ENCODE data around the gene MLLT3.

MLLT3 gene

DNA sequence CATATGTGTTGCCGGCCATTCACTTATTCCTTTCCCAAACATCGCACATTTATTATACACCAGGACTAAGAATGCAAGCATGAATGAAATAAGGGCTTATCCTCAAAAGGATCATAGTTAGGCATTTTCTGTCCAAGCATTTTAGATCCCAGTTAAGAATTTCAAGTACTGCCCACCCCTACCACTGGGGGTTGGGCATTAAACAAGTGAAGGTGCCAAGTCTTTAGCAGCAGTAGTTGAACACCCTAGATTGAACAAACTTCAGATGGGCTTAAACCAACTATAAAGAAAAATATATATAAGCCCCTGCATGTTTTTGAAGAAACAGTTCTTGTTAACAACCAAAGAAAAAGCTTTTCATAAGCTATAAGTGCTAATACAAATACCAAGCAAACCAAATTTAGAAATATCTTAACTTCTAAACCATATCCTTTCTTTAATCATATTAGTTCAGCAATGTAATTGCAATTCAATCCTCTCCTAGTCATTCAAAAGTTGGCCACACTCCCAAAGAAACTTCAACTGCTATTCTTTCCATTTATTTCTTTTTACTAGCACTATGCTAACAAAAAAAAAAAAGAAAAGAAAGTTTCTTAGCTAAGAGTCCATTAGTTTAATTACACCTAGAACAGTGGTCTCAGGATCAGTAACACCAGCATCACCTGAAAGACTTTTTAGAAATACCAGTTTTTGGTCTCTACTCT lies 149.8 kb downstream of the MLLT3 start:
- Histone ChIP-seq H3K27me3 (ENCODE audit: insufficient read depth, poor library complexity, severe bottlenecking) (no peaks in the 10 kb centered on the region), H3K36me3 (ENCODE audit: low read depth) (no peaks in the 10 kb centered on the region), H3K9me3 (ENCODE audit: severe bottlenecking) (no peaks in the 10 kb centered on the region), H3K4me1 (ENCODE audit: insufficient read depth, poor library complexity, severe bottlenecking) (no peaks in the 10 kb centered on the region), H3K27ac (ENCODE audit: poor library complexity, severe bottlenecking) (no peak overlapping the region), H3K4me3 (ENCODE audit: severe bottlenecking) (no peak overlapping the region)
- no peak for DNase-seq (ENCODE audit: low spot score)
- TF ChIP-seq, protein P1, sequence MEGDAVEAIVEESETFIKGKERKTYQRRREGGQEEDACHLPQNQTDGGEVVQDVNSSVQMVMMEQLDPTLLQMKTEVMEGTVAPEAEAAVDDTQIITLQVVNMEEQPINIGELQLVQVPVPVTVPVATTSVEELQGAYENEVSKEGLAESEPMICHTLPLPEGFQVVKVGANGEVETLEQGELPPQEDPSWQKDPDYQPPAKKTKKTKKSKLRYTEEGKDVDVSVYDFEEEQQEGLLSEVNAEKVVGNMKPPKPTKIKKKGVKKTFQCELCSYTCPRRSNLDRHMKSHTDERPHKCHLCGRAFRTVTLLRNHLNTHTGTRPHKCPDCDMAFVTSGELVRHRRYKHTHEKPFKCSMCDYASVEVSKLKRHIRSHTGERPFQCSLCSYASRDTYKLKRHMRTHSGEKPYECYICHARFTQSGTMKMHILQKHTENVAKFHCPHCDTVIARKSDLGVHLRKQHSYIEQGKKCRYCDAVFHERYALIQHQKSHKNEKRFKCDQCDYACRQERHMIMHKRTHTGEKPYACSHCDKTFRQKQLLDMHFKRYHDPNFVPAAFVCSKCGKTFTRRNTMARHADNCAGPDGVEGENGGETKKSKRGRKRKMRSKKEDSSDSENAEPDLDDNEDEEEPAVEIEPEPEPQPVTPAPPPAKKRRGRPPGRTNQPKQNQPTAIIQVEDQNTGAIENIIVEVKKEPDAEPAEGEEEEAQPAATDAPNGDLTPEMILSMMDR (IDR thresholded peaks at IDR 0.05; ENCODE audit: poor library complexity, severe bottlenecking): no peak
- no peak for ATAC-seq (ENCODE audit: low read depth)

DNA sequence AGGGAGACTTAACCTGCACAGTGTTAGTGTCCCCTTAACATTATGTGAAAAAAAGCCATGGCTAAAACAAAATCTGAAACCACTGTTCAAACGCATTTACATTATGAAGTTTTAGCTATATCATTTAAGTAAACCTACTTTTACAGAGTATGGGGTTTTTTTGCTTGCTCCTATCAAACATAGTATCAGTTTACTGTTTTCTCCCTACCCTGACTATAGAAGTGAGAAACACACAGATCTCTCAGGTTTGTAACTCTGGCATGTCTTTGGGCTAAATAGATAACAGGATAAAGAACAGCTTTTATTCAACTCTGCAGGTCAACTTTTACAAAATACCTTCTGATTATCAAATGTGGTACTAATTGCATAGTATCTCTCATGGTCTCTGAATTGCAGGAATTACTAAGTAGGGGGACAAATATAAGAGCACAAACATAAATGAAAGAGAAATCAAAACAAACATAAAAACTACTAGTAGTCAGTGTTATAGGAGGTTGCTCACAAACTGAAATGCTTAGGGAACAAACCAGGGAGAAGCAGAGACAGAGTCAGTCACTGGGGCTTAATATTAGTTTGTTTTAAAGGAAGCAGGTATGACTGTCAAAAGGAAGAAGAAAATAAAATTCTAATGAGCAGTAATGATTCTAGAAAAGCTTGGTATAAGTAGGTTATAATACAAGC lies 155.8 kb downstream of the MLLT3 start:
- Histone ChIP-seq H3K4me1 (ENCODE audit: insufficient read depth, poor library complexity, severe bottlenecking) (no peaks in the 10 kb centered on the region), H3K27ac (ENCODE audit: poor library complexity, severe bottlenecking) (no peak overlapping the region), H3K4me3 (ENCODE audit: severe bottlenecking) (no peak overlapping the region), H3K27me3 (ENCODE audit: insufficient read depth, poor library complexity, severe bottlenecking) (no peaks in the 10 kb centered on the region), H3K36me3 (ENCODE audit: low read depth) (no peaks in the 10 kb centered on the region), H3K9me3 (ENCODE audit: severe bottlenecking) (no peaks in the 10 kb centered on the region)
- no peak for ATAC-seq (ENCODE audit: low read depth)
- DNase-seq (ENCODE audit: low spot score): no peak
- TF ChIP-seq, protein P1 (IDR thresholded peaks at IDR 0.05; ENCODE audit: poor library complexity, severe bottlenecking): no peak

DNA sequence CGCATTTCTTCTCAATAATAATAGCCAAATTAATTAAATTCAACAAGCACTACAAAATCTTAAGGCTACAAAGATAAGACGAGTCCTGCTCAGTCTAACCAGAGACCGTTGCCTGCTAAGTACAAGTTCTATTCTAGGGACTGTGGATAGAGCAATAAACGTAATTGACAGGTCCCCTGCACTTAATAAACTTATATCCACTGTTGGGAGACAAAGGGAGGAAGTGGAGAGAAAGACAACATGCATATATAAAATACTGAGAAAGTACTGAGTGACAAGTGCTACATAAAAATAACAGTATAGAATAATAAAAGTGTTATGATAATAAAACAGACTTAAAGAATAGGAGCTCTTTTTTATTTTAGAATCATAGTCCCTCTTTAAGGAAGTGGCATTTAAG lies 158.1 kb downstream of the MLLT3 start:
- no peak for ATAC-seq (ENCODE audit: low read depth)
- Histone ChIP-seq H3K9me3 (ENCODE audit: severe bottlenecking) (no peaks in the 10 kb centered on the region), H3K27me3 (ENCODE audit: insufficient read depth, poor library complexity, severe bottlenecking) (no peaks in the 10 kb centered on the region), H3K4me1 (ENCODE audit: insufficient read depth, poor library complexity, severe bottlenecking) (no peaks in the 10 kb centered on the region), H3K36me3 (ENCODE audit: low read depth) (no peaks in the 10 kb centered on the region), H3K4me3 (ENCODE audit: severe bottlenecking) (no peak overlapping the region), H3K27ac (ENCODE audit: poor library complexity, severe bottlenecking) (no peak overlapping the region)
- DNase-seq (ENCODE audit: low spot score): no peak
- TF ChIP-seq, protein P1 (IDR thresholded peaks at IDR 0.05; ENCODE audit: poor library complexity, severe bottlenecking): no peak

DNA sequence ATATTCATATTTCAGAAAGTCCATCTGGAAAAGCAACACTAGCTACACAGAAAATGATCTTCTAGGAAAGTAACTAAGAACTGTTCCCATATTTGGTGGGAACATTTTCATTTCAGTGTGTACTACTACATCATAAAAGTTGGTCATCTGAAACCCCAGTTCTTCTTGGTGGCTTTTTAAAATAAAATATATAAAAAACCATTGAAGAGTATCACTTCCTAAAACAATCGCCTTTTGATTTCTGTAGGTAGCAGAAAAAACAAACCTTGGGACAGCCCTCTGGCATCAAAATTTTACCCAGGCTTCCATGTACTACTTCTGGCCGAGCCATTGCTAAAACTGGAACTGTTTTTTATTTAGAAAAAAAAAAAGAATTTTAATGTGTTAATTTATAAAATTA lies 158.5 kb downstream of the MLLT3 start:
- TF ChIP-seq, protein P1 (IDR thresholded peaks at IDR 0.05; ENCODE audit: poor library complexity, severe bottlenecking): no peak
- H3K9me3 ChIP-seq (ENCODE audit: severe bottlenecking): no peaks in the 10 kb centered on the region
- no peaks in the 10 kb centered on the region for H3K27me3 ChIP-seq (ENCODE audit: insufficient read depth, poor library complexity, severe bottlenecking)
- no peak overlapping the region for H3K4me3 ChIP-seq (ENCODE audit: severe bottlenecking)
- H3K4me1 ChIP-seq (ENCODE audit: insufficient read depth, poor library complexity, severe bottlenecking): no peaks in the 10 kb centered on the region
- H3K27ac ChIP-seq (ENCODE audit: poor library complexity, severe bottlenecking): no peak overlapping the region
- H3K36me3 ChIP-seq (ENCODE audit: low read depth): no peaks in the 10 kb centered on the region
- no peak for DNase-seq (ENCODE audit: low spot score)
- ATAC-seq (ENCODE audit: low read depth): no peak

DNA sequence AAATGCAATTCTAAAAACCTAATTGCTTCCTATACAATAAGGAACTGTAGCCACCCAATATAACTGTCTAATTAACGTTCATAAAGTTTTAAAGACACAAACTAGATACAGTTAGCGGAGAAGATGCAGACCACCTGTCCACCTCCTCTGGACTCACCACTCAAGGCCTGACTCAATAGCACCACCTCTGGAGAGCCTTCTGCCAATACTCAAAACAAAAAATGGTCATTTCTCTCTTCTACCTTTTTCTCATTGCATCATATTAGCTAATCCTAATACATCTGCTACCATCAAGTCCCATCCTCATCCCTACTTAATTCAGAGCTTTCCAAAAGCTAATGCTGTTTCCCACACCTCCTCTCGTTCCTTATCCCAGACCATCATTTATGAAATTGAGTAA lies 159.9 kb downstream of the MLLT3 start:
- H3K27ac ChIP-seq (ENCODE audit: poor library complexity, severe bottlenecking): no peak overlapping the region
- H3K27me3 ChIP-seq (ENCODE audit: insufficient read depth, poor library complexity, severe bottlenecking): no peaks in the 10 kb centered on the region
- no peak for DNase-seq (ENCODE audit: low spot score)
- H3K9me3 ChIP-seq (ENCODE audit: severe bottlenecking): no peaks in the 10 kb centered on the region
- TF ChIP-seq, protein P1 (IDR thresholded peaks at IDR 0.05; ENCODE audit: poor library complexity, severe bottlenecking): no peak
- no peak overlapping the region for H3K4me3 ChIP-seq (ENCODE audit: severe bottlenecking)
- no peaks in the 10 kb centered on the region for H3K36me3 ChIP-seq (ENCODE audit: low read depth)
- ATAC-seq (ENCODE audit: low read depth): no peak
- H3K4me1 ChIP-seq (ENCODE audit: insufficient read depth, poor library complexity, severe bottlenecking): no peaks in the 10 kb centered on the region

All from RWPE2 (cell line).